ENCODE results near the gene CCDC138.

CCDC138 gene

GRCh38 chr2:108803045-108803736 is 16.6 kb downstream of the CCDC138 start:
- H3K4me3 ChIP-seq (ENCODE audit: low read depth, low read length) = no peak overlapping the region
- in situ Hi-C loops (cut with HindIII; ENCODE audit: low sequenced_read_pairs) = no loop called here
- DNase-seq (ENCODE audit: low read depth) = no peak
- no peak for TF ChIP-seq CTCF (IDR thresholded peaks at IDR 0.05; ENCODE audit: low read depth, low read length, missing control alignments)

- no peak overlapping the region for H3K4me3 ChIP-seq (ENCODE audit: low read depth, low read length)
- no peak for DNase-seq (ENCODE audit: low read depth)
- TF ChIP-seq CTCF (IDR thresholded peaks at IDR 0.05; ENCODE audit: low read depth, low read length, missing control alignments) = no peak
- in situ Hi-C loops (cut with HindIII; ENCODE audit: low sequenced_read_pairs) = no loop called here
Observed at GRCh38 chr2:108805032-108805431, 18.5 kb downstream of the CCDC138 start.

- DNase-seq (ENCODE audit: low read depth) = no peak
- H3K4me3 ChIP-seq (ENCODE audit: low read depth, low read length) = no peak overlapping the region
- in situ Hi-C loops (cut with HindIII; ENCODE audit: low sequenced_read_pairs) = no loop called here
- TF ChIP-seq CTCF (IDR thresholded peaks at IDR 0.05; ENCODE audit: low read depth, low read length, missing control alignments) = no peak
Observed at GRCh38 chr2:108805782-108806181, 19.2 kb downstream of the CCDC138 start.

GRCh38 chr2:108806371-108807113 is 20.0 kb downstream of the CCDC138 start:
- DNase-seq (ENCODE audit: low read depth) = no peak
- TF ChIP-seq CTCF (IDR thresholded peaks at IDR 0.05; ENCODE audit: low read depth, low read length, missing control alignments) = no peak
- no peak overlapping the region for H3K4me3 ChIP-seq (ENCODE audit: low read depth, low read length)
- in situ Hi-C loops (cut with HindIII; ENCODE audit: low sequenced_read_pairs) = no loop called here

GRCh38 chr2:108809936-108810335 is 23.4 kb downstream of the CCDC138 start:
- DNase-seq (ENCODE audit: low read depth) = no peak
- no peak overlapping the region for H3K4me3 ChIP-seq (ENCODE audit: low read depth, low read length)
- no peak for TF ChIP-seq CTCF (IDR thresholded peaks at IDR 0.05; ENCODE audit: low read depth, low read length, missing control alignments)
- in situ Hi-C loops (cut with HindIII; ENCODE audit: low sequenced_read_pairs) = no loop called here

- H3K4me3 ChIP-seq (ENCODE audit: low read depth, low read length) = no peak overlapping the region
- TF ChIP-seq CTCF (IDR thresholded peaks at IDR 0.05; ENCODE audit: low read depth, low read length, missing control alignments) = no peak
- DNase-seq (ENCODE audit: low read depth) = no peak
- in situ Hi-C loops (cut with HindIII; ENCODE audit: low sequenced_read_pairs) = no loop called here
Observed at GRCh38 chr2:108810993-108811957, 24.7 kb downstream of the CCDC138 start.

Measured in astrocyte of the cerebellum (primary cell).